Activated naive CD4-positive, alpha-beta T cell (primary cell): ENCODE measurements around the gene PRDM16.

ENCODE experiments used
- DNase-seq, 4 experiments: peaks; one replicate each; lab custom pipeline; 2025; lab: John Stamatoyannopoulos, UW

PRDM16 gene

GRCh38 chr1:3183813-3184212 is 114.8 kb downstream of the PRDM16 start:
- no peak for DNase-seq

- no peak for DNase-seq
Measured at GRCh38 chr1:3184666-3185065, 115.7 kb downstream of the PRDM16 start.

- no peak for DNase-seq
Measured at GRCh38 chr1:3185896-3186525, 117.0 kb downstream of the PRDM16 start.

GRCh38 chr1:3186526-3186921 is 117.5 kb downstream of the PRDM16 start:
- DNase-seq = no peak

GRCh38 chr1:3187415-3188149 is 118.6 kb downstream of the PRDM16 start:
- DNase-seq = no peak

GRCh38 chr1:3188150-3188971 is 119.4 kb downstream of the PRDM16 start:
- no peak for DNase-seq

- DNase-seq = no peak
Measured at GRCh38 chr1:3190256-3191041, 121.4 kb downstream of the PRDM16 start.

- no peak for DNase-seq
Measured at GRCh38 chr1:3192361-3192760, 123.4 kb downstream of the PRDM16 start.

GRCh38 chr1:3192825-3193224 is 123.8 kb downstream of the PRDM16 start:
- DNase-seq = no peak

- no peak for DNase-seq
Measured at GRCh38 chr1:3193811-3194210, 124.8 kb downstream of the PRDM16 start.

GRCh38 chr1:3194760-3195479 is 125.9 kb downstream of the PRDM16 start:
- DNase-seq = no peak

- no peak for DNase-seq
Measured at GRCh38 chr1:3195480-3195815, 126.4 kb downstream of the PRDM16 start.

- DNase-seq = no peak
Measured at GRCh38 chr1:3195966-3196515, 127.0 kb downstream of the PRDM16 start.

GRCh38 chr1:3196577-3197245 is 127.7 kb downstream of the PRDM16 start:
- no peak for DNase-seq

- no peak for DNase-seq
Measured at GRCh38 chr1:3197781-3198316, 128.8 kb downstream of the PRDM16 start.

- DNase-seq = no peak
Measured at GRCh38 chr1:3198371-3199271, 129.6 kb downstream of the PRDM16 start.

- no peak for DNase-seq
Measured at GRCh38 chr1:3204725-3205124, 135.7 kb downstream of the PRDM16 start.

GRCh38 chr1:3205815-3206214 is 136.8 kb downstream of the PRDM16 start:
- no peak for DNase-seq

- no peak for DNase-seq
Measured at GRCh38 chr1:3206696-3207095, 137.7 kb downstream of the PRDM16 start.
